ENCODE results near the gene OTOF.

Gene OTOF

DNA sequence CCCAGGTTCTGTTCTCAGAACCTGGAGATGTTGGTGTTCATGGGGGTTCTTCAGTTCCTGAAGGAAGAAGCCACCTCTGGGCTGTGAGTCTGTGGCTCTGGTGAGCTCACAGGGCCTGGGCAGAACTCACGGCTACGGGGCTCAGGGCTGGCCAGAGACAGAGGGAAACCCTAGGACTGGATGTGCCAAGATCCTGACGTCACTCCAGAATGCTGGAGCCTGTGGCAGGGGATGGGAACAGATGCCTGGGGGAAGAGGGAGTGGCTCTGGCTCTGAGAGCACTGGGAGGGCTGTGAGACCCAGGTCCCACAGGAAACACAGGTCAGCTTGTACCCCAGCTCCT, at the start of gene OTOF:
TSS of gene OTOF (minus strand) at position 214 of the 343 bp plus-strand sequence.
- no peak for DNase-seq

DNA sequence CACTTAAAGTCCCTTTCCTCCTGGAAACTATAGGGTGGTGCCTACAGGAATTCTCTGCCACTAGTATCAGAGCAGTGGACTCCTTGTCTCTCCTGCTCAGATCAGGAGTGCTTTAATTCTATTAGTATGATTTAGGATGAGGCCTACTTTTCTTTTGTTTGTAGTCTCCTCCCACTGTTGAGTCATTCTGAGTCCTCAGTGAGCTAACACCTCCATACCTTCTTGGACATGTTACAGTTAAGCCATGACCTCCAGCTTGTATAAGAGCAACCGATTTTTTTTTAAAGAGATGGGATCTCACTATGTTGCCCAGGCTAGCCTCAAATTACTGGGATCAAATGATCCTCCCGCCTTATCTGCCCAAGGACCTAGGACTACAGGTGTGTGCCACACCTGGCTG, 48.7 kb upstream of the OTOF start:
- no peak for DNase-seq

GRCh38 chr2:26526105-26526504, 48.2 kb upstream of the OTOF start:
- DNase-seq = no peak

DNA sequence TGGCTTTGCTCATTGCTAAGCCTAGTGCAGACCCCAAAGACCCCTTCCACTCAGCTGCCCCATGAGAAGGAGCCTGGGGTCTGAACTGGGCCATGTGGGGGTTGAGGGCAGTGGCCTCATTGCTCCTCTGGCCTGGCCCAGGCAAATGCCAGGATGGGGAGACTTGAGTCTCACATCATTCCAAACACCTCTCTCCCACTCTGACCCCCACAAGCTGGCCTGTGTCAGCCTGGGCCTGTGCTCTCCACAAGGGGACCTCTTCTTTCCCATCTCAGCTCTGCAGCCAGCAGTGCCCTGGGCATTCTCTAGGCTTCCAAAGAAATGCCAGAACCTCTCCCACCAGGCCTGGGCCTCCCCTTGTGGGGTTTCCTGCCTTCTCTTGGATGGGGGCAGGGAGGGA, 45.8 kb upstream of the OTOF start:
- no peak for DNase-seq

GRCh38 chr2:26522751-26523171, 44.8 kb upstream of the OTOF start:
- DNase-seq = no peak

DNA sequence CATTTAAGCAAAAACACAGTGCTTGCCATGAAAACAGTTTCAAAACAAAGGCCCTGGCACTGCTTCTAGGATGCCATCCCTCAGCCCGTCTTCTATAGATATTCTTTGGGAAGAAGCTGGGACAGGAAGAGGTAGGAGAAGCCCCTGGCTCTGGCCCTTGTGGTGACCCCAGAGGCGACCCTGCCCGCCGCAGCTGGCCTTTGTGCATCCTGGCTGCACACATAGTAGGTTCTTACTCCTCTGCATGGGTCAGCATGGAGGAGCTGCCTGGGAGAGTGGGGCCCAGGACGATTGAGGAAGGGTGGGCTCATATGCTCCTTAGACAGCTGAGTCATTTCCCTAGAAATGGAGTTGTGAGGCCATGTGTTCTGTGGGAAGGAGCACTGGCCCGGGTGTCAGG, 44.4 kb upstream of the OTOF start:
- no peak for DNase-seq

- DNase-seq = no peak
Observed at GRCh38 chr2:26521913-26522180, 43.9 kb upstream of the OTOF start.

GRCh38 chr2:26521054-26521912, 43.4 kb upstream of the OTOF start:
- DNase-seq = no peak

DNA sequence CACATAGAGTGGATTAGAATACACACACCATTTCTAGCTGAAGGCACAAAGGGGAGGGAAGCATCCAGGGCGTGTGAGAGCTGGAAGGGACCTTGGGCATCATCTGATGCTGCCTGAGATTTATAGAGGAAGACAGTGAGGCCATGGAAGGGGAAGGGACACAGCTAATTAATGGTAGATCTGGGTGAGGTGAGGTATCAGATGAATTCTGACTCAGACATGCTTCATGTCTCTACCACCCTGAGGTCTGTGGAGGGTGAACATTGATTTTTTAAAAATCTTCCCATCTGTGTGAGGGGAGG, 42.2 kb upstream of the OTOF start:
- DNase-seq = no peak

- DNase-seq = no peak
Observed at GRCh38 chr2:26519396-26520147, 41.6 kb upstream of the OTOF start.

DNA sequence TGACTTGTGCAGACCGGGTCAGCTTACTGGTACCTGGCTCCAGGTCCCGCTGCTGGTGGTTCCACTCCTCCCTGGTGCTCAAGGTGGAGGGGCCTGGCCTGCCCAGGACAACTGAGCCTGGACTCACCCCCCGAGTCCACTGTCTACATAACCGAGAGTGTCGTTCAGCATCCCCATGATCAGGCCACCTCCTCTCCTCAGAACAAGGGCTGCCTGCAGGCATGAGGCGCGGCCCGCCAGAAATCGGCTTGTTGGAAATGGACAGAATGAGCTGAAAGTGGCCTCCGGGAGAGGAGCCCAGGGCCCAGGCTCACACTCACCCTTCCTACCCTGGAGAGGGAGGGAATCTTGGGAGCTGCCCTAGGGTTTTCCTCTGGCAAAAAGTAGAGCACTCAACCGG, 38.9 kb upstream of the OTOF start:
- no peak for DNase-seq

GRCh38 chr2:26516246-26516645, 38.3 kb upstream of the OTOF start:
- DNase-seq = no peak

GRCh38 chr2:26515771-26516170, 37.8 kb upstream of the OTOF start:
- no peak for DNase-seq

GRCh38 chr2:26514045-26514444, 36.1 kb upstream of the OTOF start:
- no peak for DNase-seq

DNA sequence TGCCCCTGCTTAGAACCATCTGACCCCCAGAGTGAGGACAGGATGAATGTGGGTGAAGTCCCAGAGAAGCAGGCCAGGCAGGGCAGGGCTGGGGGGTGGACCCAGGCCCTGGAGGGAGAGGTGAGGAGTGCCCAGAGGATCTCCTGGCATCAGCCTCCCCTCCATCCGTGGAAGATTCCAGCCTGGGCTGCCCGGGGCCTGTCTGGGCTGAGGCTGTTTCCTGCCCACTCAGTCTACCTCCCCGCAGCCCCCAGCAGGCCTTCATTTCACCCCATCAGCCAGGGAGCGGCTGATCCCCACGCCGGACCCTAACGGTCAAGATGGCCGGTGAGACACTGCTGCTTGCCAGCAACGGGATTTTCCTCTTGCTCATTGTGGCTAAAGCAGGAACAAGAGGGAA, 35.3 kb upstream of the OTOF start:
- DNase-seq = no peak

- no peak for DNase-seq
Observed at GRCh38 chr2:26511466-26511865, 33.5 kb upstream of the OTOF start.

- no peak for DNase-seq
Observed at GRCh38 chr2:26510344-26510973, 32.5 kb upstream of the OTOF start.

GRCh38 chr2:26509141-26509540, 31.2 kb upstream of the OTOF start:
- DNase-seq = no peak

DNA sequence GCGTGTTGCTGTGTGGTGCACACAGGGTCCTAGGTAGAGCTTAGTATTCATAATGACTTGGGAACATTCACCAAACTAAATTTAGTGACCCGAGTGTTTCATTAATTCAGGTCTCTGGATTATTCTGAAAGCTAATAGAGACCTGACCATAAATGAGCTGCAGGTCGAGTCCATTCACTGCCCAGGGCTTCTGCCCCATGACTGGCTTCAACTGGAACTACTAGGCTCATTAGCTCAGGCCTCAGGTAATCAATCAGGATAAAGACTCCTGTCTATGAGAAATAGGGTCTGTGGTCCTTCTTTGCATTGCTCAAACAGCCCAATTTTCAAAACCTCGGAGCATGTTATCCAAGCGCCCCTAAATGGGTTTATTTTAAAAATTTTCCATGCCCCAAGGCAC, 30.0 kb upstream of the OTOF start:
- DNase-seq = no peak

DNA sequence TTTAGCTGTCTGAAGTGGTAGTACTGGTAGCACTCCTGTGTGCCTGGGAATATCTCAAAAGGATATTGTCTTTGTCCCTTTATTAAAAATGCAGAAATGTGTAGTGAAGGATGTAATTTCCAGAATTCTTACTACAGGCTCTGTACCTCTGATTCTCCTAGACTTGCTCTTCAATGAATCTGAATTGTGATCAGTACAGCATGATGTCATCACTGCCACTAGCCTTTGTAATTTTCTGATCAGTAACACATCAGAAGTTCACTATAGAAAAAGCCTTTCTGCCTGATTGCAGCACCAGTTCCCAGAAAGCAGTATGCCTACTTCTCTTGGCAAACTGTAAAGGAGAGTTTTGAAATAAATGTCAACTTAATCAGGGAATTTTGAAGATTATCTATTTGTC, 29.2 kb upstream of the OTOF start:
- DNase-seq = no peak

GRCh38 chr2:26506279-26506678, 28.4 kb upstream of the OTOF start:
- no peak for DNase-seq

GRCh38 chr2:26504002-26504401, 26.1 kb upstream of the OTOF start:
- no peak for DNase-seq

DNA sequence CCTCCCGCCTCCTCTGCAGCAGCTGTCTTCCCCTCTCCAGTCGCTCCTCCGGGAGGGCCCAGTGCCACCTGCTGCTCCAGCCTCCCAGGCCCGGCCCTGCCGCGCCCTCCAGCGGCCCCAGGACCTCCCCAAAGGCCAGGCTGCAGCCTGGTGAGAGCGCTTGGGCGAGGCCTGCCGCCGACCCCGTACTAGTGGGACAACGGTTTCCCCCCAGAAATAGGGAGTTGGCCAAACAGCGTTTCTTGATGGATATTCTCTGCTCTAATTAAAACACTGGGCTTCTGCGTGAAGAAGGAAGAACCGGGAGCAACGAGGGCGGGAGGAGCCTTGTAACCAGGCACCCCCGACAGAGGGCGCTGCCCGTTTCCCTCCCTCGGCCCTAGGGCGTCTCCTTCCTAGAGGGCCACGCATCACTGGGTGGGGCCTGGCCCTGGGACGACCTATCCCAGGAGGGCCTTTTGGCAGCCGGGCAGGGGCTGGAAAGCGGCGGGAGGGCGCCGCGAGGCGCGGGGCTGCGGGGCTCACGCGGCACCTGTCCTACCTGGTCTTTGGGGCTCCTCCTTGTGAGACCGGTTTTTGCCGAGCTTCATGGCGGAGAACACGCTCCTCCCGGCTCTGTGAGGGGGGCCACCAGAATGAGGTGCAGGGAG, 25.4 kb upstream of the OTOF start:
- peak; percentile 64 to 92 for DNase-seq

- DNase-seq = no peak
Observed at GRCh38 chr2:26500406-26500805, 22.5 kb upstream of the OTOF start.

Measured in NCI-H1930 (cell line).